ENCODE data around the gene PBX3.

The PBX3 gene

DNA sequence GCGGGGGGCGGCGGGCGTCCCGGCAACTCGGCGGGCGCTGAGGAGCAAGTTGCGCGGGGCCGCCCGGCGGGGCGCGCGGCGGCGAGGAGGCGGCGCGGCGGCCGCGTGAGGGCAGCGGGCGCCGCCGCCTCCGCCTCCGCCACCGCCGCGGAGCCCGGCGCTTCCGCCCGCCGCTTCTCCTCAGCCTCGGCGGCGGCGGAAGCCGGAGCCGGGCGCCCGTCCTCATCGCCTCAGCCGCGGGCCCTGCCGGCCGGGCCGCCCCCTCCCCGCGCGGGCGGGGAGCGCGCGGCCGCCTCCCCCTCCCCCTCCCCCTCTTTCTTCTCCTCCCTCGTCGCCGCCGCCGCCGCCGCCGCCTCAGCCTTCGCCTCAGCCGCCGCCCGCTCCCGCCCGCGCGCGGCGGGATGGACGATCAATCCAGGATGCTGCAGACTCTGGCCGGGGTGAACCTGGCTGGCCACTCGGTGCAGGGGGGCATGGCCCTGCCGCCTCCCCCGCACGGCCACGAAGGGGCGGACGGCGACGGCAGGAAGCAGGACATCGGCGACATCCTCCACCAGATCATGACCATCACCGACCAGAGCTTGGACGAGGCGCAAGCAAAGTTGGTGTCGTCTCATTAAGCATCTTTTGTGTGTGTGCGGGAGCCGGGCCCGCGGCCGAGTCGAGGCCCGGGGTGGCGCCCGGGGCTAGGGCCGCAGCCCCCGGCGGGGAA, at the start of gene PBX3:
TSS of gene PBX3 (plus strand) at position 321 of the 712 bp plus-strand sequence.
- DNase-seq (ENCODE audit: low read depth) = peak; percentile 33

DNA sequence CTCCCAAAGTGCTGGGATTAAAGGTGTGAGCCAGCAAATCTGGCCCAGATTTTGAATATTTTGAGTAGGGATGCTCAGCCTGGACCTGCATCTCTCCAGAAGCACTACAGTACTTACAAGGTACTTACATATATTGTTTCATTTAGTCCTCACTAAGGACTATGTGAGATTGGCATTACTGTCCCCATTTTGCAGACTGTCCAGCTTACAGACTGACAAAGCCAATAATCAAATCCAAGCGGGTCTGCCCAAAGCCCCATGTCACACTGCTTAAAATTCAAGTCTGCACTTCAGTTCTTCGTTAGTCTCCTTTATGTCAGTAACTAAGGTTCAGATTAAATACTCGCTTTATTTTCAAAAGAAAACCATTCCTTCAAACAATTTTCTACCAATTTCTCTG, 47.3 kb upstream of the PBX3 start:
- no peak for DNase-seq (ENCODE audit: low read depth)

DNA sequence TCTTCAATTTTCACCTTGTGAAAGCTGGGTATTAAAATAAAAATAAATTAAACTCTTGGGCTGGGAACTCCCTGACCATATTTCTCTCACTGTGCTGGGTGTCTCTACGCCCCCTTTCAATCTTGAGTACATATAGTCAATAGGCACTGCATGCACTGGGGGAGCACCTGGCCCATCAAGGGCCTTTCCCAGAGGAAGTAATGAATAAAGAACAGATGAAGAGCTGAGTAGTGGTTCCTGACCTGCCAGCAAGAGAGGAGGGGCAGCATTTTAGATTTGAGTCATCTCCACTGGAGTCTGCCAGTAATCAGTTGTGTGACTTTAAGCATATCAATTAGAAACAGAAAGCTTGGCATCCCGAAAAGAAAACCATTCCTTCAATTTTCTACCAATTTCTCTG, 46.4 kb upstream of the PBX3 start:
- DNase-seq (ENCODE audit: low read depth) = no peak

DNA sequence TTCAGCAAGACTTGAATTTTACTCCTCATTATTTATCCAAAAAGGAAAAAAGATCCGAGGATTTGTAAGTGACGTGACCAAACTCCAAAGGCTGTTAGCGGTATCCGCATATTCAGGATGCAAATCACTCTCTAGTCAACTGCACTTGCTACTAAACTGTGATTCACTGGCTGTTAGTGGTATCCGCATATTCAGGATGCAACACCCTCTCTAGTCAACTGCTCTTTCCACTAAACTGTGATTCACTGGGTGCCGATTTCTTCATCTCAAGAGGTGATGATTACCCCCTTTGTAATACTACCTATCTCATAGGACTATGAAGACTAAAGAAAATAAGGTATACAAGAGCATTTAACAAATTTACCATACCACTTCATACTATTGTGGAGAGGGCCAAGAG, 45.8 kb upstream of the PBX3 start:
- DNase-seq (ENCODE audit: low read depth) = no peak

DNA sequence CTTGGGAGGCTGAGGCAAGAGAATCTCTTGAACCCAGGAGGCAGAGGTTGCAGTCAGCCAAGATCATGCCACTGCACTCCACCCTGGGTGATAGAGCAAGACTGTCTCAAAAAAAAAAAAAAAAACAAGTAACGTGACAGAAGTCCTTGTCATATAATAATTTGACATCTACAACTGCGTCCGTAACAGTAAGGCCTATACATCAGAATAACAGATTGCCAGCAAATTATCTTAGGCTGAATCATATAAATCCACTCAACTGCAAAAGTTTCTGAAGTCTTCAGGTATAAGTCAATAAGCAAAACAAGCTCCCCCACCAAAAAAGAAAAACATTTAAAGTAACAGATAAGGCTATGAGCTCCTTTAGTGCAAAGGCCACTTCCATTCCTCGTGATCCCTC, 43.5 kb upstream of the PBX3 start:
- DNase-seq (ENCODE audit: low read depth) = no peak

DNA sequence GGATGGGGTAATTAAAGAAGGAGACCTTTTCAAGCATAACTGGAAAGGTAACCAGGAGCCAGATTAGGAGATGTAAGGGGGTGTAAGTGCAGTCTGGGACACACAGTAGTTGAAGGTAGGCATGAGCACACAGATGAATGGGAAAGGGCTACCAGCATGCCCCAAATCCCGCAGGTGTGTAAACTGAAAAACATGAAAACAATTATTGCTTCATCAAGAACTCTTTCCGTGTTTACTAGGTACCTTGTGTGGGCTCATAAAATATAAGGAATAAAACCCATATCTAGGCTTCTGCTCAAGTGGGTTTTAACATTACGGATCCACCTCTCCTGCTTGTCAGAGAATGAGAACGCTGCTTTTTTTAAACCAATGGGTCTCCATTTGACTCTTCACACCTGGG, 41.3 kb upstream of the PBX3 start:
- DNase-seq (ENCODE audit: low read depth) = no peak

DNA sequence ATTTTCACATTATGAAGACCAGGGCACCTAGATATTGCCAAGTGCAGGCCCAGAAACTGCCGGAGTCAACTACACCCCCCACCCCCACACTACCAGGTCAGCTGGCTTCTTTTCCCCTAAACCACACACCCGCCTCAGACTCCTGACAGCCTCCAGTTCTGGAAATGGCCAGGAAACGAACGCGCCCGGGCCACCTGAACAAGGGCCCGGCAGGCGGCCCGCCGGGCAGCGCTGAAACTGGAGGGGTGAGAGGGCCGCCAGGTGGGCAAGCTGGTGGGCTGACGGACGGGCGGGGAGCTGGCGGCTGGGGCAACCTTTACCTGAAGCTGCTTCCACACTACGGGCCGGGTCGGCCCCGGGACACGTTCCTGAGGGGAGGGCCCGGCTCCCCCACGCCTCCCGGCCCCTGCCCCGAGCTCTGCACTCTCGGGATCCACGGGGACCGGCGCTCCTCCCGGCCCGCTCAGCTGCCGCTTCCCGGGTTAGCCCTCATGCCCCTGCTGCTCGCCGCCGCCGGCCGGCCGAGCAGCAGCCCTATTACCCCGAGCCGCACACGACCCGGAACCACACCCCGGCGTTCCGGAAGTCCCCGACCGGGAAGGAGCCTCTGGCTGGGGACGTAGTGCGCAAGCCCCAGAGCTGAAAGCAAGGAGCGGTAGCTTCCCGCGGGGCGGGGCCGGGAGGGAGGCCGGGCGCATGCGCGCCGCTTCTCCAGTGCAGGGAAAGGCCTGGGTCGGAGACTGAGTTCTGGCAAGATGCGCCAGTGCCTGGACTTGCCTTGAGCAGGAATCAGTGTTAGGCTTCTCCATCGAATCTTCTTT, 40.3 kb upstream of the PBX3 start, which contains the start of gene MAPKAP1:
TSS of gene MAPKAP1 (minus strand) at position 558 of the 821 bp plus-strand sequence. CDS start 34,634 bp downstream, outside the sequence.
- DNase-seq (ENCODE audit: low read depth) = peak; percentile 91

DNA sequence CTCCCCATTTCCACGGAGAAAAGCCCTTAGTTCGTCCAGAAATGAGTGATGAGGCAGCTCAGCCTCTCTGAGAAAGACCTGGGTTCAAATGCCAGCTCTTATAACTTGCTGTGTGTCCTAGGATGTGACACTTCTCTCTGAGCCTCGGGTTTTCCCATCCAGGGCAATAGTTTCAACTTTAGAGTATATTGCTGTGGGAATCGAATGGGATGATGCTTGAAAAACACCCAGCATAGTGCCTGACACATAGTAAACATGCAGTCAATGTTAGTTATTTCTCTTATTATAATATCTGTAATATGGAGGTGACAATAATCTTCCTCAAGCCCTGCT, 39.7 kb upstream of the PBX3 start:
- DNase-seq (ENCODE audit: low read depth) = no peak

DNA sequence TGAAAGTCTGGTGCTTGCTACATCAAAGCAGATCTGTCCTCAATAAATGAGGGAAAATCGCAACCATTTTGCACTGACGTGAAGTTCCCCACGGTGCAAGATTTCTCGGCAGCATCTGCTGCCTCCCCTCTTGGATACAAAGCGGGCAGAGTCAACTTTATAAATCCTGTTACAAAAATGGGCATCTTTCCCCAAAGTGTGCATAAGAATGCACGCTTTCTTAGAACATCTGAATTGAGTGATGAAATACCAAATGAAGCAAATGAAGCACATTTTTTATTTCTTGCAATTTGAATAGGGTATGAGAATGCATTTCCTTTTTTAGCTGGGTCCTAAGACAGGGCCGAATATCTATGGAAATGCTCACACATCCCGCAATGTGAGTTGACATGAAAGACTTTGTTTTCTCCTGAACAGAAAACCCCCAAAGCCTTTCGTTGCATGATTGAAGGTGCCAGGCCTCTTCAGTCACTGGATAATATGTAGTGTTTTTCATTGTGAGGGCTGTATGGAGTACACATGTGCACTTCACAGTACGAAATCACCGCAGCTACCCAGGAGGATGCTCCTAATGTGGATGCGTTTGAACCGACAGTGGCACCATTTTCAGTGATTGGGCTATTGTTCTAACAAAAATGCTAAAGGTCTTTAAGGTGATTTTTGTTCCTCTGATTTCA, 20.6 kb upstream of the PBX3 start:
- no peak for DNase-seq (ENCODE audit: low read depth)

DNA sequence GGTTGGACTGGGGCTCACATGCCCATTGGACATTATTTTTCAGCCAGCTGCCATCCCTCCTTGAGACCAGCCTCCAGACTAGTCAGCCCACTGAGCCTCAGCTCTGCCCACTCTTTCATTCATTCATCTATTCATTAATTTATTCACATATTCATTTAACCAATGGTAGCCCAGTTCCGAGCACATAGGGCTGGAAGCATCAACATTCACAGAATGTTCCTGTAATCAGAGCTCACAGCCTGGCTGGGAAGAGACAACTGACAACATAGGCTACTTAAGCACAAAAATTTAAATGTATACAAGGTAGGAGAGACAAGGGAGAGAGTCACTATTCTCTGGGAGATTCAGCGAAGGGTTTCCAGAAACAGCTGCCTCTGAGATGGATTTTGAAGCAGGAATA, 17.0 kb upstream of the PBX3 start:
- no peak for DNase-seq (ENCODE audit: low read depth)

DNA sequence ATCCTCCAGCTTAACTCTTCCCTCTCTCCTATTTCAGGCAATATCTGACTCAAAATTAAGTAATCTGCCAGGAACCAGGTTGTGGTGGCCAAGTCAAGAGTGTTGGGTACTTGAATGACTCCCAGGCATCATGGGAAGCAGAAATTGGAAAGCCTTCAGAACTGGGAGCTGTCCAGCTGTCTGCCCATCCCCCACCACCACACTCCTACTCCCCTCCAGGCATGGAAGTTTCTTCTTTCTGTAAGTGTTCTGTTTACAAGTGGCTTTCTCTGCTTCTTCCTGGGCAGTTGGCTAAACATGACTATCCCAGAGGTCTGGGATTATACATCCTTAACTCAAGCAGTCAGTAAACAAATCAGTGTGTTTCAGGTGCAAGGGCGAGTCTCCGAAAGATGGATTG, 14.6 kb upstream of the PBX3 start:
- no peak for DNase-seq (ENCODE audit: low read depth)

DNA sequence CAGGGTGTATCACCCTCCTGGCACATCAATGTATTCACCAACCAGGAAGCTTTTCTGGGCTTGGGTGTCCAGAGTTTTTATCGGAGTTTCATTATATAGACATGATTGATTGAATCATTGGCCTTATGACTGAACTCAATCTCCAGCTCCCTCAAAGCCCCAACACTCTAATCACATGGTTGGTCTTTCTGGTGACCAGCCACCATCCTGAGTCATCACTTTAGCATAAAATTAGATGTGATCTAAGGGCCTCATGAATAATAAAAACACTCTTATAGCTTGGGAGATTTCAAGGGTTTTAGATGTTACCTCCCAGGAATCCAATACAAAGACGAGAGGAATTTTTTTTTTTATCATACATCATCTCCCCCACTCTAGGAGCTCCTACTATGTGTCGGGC, 7.7 kb upstream of the PBX3 start:
- DNase-seq (ENCODE audit: low read depth) = no peak

DNA sequence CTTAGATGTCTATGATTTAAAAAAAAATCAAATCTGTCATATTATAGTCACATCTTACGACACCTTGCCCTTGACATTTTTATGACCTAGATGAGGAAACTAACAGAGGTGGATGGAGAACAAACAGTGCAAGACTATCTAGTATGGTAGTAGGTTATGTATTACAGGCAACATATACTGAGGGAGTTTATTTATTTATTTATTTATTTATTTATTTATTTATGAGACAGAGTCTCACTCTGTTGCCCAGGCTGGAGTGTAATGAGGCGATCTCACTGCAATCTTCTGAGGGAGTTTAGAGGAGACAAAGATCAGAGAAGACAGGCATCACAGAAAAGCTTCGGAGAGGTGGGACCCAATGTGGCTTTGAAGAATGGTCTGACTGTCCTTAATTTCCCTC, 4.5 kb upstream of the PBX3 start:
- no peak for DNase-seq (ENCODE audit: low read depth)

DNA sequence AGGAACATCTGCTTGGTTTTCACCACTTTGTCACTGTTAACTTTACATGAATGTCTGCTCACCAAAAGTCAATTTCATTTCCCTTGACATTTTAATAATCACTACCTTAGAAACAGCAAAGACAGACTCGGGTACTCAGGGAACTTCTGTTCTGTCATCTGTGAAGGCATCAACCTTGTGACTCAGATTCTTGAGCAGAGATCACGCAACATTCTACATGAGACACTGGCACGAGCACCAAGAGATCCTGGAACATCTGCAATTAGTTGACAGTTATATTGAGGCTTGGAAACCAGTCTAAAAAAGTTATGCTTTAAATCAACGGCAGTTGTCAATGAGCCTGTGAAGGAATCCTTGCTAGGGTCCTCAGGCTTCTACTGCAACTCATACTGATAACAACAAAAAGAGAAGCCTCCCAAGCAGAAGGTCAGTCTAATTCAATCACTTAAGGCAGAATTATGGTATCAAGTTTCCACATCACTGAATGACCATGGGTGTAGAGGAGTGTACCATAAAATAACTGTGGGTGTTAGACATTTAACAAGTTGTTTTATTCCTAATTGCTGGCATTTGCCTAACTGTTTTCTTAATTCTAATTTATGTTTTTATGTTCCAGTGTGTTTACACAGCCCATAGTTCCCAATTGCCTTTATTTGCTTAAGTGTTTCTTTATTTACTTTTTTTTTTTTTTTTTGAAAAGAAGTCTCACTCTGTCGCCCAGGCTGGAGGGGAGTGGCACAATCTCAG, 3.3 kb upstream of the PBX3 start:
- no peak for DNase-seq (ENCODE audit: low read depth)

DNA sequence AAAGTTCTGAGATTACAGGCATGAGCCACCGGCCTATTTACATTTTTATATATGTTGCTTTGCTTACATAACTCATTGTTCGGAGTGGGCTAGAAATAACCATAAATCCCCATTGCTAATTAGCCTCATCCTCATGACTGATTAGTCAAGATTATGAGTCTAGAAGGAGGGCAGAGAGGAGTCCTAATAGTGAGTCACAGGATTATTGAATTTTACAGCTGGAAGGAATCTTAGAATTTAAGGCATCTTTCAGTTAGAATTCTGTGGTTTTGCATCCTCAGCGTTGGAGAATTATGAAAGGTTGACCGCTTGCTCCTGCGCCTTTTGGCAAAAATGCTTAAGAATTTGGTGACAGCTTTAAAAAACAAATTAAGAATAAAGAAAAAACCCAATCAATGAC, 2.6 kb upstream of the PBX3 start:
- DNase-seq (ENCODE audit: low read depth) = no peak

DNA sequence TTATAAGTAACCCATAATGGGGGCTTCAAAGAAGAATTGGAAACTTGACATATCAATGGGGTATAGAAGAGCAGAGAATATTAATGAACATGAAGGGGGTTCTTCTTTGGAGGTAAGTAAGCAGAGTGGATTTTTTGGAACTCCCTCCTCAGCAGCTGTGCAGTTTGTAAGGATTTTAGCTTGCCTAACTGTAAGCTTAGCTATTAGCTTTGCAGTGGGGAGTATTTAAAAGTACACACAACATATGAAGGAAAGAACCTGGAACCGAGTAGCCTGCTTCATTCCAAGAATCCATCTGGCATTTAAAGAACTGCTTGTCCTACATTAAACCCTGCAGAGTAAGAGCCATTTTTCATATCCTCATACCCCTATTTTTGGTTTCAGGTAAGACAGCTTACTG, 2.2 kb upstream of the PBX3 start:
- no peak for DNase-seq (ENCODE audit: low read depth)

DNA sequence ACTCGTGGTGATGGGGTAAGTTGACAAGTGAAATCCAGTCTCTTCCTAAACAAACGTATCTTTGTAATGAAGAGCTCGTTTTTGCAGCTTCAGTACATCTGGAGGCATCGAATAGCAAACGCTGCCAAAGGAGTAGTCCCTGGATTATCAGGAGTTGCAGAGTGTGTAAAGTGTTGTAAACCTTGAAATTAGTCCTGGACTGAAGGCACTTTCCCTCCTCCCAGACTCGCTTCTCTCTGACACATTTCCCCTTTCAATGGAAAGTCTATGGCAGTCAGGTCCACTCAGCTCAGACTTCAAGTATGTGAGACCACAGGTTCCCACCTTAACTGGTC, 1.5 kb upstream of the PBX3 start:
- no peak for DNase-seq (ENCODE audit: low read depth)

DNA sequence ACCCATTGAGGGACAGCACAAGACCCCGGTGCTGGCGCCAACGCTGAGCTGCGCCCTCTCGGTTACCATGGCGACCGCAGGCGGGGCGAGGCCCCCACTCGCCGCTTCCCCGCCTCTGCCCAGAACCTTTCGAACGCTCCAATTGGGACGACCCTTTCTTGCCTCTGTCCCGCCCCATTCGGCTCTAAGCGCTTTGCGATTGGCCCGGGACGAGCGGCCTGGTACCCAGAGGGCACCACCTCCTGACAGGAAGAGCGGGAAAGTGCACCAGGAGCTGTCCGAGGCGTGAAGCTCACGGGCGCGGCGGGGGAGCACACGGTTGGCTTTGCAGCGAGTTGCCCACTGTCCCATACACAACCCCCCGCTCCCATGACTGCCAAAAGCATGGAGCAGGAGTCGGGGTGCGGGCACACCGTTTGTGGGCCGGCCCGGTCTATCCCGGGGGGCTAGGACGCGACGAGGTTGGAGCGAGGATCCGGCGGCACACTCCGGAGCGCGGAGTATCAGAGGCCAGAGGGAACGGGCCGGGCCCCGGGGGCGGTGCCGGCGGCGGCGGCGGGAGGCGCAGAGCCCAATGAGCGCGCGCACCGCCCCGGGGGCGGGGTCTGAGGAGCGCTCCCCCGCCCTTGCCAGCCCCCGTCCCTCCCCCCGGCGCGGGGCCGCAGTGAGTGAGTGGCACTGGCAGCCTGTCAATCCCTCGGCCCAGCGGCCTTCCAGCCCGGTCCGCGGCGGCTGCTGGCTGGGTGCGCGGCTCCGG, 978 bp upstream of the PBX3 start:
- DNase-seq (ENCODE audit: low read depth) = peak; percentile 89

DNA sequence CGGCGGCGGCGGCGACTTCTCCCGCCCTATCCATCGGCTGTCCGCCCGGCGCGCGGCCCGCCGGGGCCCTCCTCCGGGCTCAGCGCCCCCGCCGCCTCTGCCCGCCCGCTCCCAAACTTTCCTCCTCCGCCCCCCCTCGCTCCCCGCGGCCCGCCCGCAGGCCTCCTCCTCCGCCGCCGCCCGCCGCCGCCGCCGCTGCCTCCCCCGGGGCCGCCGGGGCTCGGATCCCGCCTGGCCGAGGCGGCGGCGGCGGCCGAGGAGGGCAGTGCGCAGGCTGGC, 460 bp upstream of the PBX3 start:
- DNase-seq (ENCODE audit: low read depth) = no peak

DNA sequence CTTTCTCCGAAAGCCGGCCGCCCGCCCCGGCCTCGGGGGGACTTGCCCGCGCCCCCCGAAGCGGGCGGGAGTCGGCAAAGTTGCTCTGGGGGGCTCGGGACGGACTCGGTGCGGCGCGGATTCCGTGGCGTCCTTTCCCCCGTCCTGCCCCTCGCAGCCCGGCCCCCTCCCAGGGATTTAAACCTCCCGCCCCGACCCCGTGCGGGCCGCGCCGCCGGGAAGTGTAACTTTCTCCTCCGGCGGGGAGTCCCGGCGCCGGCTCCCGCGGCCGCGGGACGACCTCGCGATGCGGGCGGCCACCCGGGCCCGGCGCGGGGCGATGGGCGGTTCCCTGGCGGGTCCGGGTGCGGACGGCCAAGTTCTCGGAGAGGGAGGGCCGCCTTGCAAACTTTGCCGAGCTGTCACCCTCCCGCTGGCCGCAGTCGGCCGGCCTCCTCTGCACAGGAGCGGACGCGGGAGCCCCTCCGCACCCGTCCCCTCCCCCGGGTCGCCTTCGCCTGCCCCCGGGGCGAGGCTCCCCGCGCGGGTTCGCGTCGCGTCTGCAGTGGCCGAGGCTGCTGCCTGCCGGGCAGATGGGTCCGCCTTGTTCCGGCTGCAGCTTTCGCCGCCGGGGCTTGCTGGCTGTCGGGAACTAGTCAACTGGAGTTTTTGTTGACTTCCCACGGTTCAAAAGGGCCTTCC, 732 bp downstream of the PBX3 start:
- peak; percentile 9 for DNase-seq (ENCODE audit: low read depth)

DNA sequence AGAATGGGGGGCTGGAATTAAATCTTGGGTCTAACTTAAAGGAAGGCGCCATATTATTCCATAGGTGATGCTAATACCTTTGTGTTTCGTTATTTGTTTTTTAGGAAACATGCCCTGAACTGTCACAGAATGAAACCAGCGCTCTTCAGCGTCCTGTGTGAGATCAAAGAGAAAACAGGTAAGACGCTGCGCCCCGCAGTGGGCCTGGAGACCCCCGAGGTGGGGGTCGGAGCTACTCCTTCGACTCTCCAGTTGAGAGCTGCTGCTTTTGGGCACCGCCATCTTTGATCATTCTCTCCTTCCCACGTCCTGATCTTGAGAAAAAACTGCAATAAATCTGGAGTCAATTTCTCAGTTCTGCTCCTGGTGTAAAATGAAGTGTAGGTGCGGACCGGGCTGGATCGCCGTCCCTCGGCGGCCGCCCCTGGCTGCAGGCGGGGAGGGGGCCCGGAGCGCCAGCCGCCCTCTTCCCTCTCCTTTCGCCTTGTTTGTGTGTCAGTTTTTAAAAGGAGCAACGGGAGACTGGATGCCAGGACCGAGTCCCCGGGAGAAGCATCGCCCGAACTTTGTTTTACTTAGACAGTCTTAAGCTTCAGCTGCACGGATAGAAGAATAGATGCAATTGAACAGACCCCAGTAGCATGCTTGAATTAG, 1.4 kb downstream of the PBX3 start:
- DNase-seq (ENCODE audit: low read depth) = no peak

Data from activated T-cell treated with anti-CD3 and anti-CD28 coated beads for 1 hour (primary cell).